Sigmoid colon (tissue), 4 donors: Measurements from ENCODE around the gene ZNF200.

Experiments
- CTCF ChIP-seq, 4 experiments: fragments of 450-650 bp in 3 of 4; fragments of 200-600 bp in 1 of 4; IDR thresholded peaks; one replicate each; pipeline ENCODE4 v1.5.1; 2016 to 2019; ENCODE audit warnings: antibody characterized with exemption in 4 of 4, mild to moderate bottlenecking in 3 of 4, moderate library complexity in 2 of 4
- POLR2A ChIP-seq, 2 donors: fragments of 450-650 bp; IDR thresholded peaks; one replicate each; pipeline ENCODE4 v1.6.1; 2016; ENCODE audit warnings: antibody characterized with exemption in 2 of 2, mild to moderate bottlenecking in 2 of 2, moderate library complexity in 2 of 2
- POLR2AphosphoS5 ChIP-seq, 4 donors: sonication (generic); formaldehyde crosslinking; IDR thresholded peaks; one replicate each; pipeline ENCODE4 v1.6.1; 2017; ENCODE audit warnings: antibody characterized with exemption in 4 of 4

GRCh38 chr16:3274490-3274889 is 39.5 kb upstream of the ZNF200 start:
- no peak for TF ChIP-seq POLR2AphosphoS5 (IDR thresholded peaks at IDR 0.05)
- TF ChIP-seq POLR2A (IDR thresholded peaks at IDR 0.05): no peak
- TF ChIP-seq CTCF (IDR thresholded peaks at IDR 0.05): no peak
